ENCODE results near the gene VPS45. TPM values are rescaled to one million over a fixed set of nuclear protein-coding genes. Genes with fewer than 3 reads are reported as not detected.

The VPS45 gene
- polyA plus RNA-seq, 1 of the 3 experiments (the other 2 are of a cell fraction) = 31.5 TPM

- Histone ChIP-seq H3K9me3 (no peaks in the 10 kb centered on the region), H3K79me2 (ENCODE audit: insufficient read depth) (peaks cover 55% of the 10 kb centered on the region), H3K4me1 (ENCODE audit: control insufficient read depth in 1 of 2, insufficient read depth in 2 of 2, low read depth in 1 of 2, low read length in 1 of 2) (peaks cover 20 to 35% of the 10 kb centered on the region in 2 experiments), H4K20me1 (ENCODE audit: insufficient read depth) (no peaks in the 10 kb centered on the region), H3K36me3 (replicated peaks in 1 of 2; ENCODE audit: control insufficient read depth in 1 of 2, insufficient read depth in 2 of 2, low read length in 1 of 2) (peaks cover 38 to 57% of the 10 kb centered on the region in 2 experiments), H3K27ac (ENCODE audit: low read depth in 2 of 2, low read length in 1 of 2) (peak overlapping the region in 1 of 2 experiments; percentile 50; a peak in 1 of 4 replicates), H3K9me2 (no peaks in the 10 kb centered on the region), H3K9ac (no peak overlapping the region), H2AFZ (ENCODE audit: low read depth) (no peak overlapping the region), H3K4me2 (peak overlapping the region; percentile 18; the same call in 1 of the 2 replicates), H3K4me3 (ENCODE audit: low read depth in 2 of 2, low read length in 1 of 2) (no peak overlapping the region), H3F3A (replicated peaks; ENCODE audit: insufficient read depth) (peaks cover 46% of the 10 kb centered on the region), H3K27me3 (ENCODE audit: insufficient read depth) (no peaks in the 10 kb centered on the region)
- no peak for DNase-seq
- ChIA-PET POLR2A (no interaction called here), CTCF (interaction anchor here (0.8 to 7.1 kb wide), 4 partner anchors 13 to 81 kb away, joined by 3 to 59 read pairs (median 4); no protein-coding TSS in a partner anchor)
- no peak for TF ChIP-seq TAF1 (IDR thresholded peaks at IDR 0.05; ENCODE audit: borderline replicate concordance, low read depth, low read length)
- no peak for TF ChIP-seq JUND (IDR thresholded peaks at IDR 0.05)
- TF ChIP-seq TEAD4 (IDR thresholded peaks at IDR 0.05; ENCODE audit: borderline replicate concordance, insufficient read depth) = no peak
- no peak for TF ChIP-seq EZH2phosphoT487 (IDR thresholded peaks at IDR 0.05; ENCODE audit: borderline replicate concordance, low read depth)
- TF ChIP-seq USF2 (IDR thresholded peaks at IDR 0.05; ENCODE audit: borderline replicate concordance, low read depth, low read length) = no peak
- TF ChIP-seq SMC3 (IDR thresholded peaks at IDR 0.05; ENCODE audit: low read depth, low read length) = no peak
- 80% methylated on average over 4 of the region's 4 CpGs for WGBS (ENCODE audit: low lambda C conversion rate)
Observed at GRCh38 chr1:150154143-150154542, 86.6 kb downstream of the VPS45 start.

- Histone ChIP-seq H3K27ac (ENCODE audit: low read depth in 2 of 2, low read length in 1 of 2) (peak overlapping the region in 1 of 2 experiments; percentile 86; a peak in 2 of 4 replicates), H3K9me3 (no peaks in the 10 kb centered on the region), H3K9ac (no peak overlapping the region), H3K9me2 (no peaks in the 10 kb centered on the region), H3K79me2 (ENCODE audit: insufficient read depth) (peaks cover 60% of the 10 kb centered on the region), H3K36me3 (replicated peaks in 1 of 2; ENCODE audit: control insufficient read depth in 1 of 2, insufficient read depth in 2 of 2, low read length in 1 of 2) (peaks cover 45 to 65% of the 10 kb centered on the region in 2 experiments), H3K4me1 (ENCODE audit: control insufficient read depth in 1 of 2, insufficient read depth in 2 of 2, low read depth in 1 of 2, low read length in 1 of 2) (peaks cover 23 to 47% of the 10 kb centered on the region in 2 experiments), H3K4me3 (ENCODE audit: low read depth in 2 of 2, low read length in 1 of 2) (no peak overlapping the region), H3F3A (replicated peaks; ENCODE audit: insufficient read depth) (peaks cover 50% of the 10 kb centered on the region), H2AFZ (ENCODE audit: low read depth) (no peak overlapping the region), H4K20me1 (ENCODE audit: insufficient read depth) (no peaks in the 10 kb centered on the region), H3K4me2 (no peak overlapping the region), H3K27me3 (ENCODE audit: insufficient read depth) (no peaks in the 10 kb centered on the region)
- POLR2A ChIA-PET = no interaction called here
- 91% methylated on average over 13 of the region's 13 CpGs for WGBS (ENCODE audit: low lambda C conversion rate)
- TF ChIP-seq YY1 (IDR thresholded peaks at IDR 0.05; ENCODE audit: low read depth) (no peak), CHD2 (IDR thresholded peaks at IDR 0.05; ENCODE audit: low read length, partially characterized antibody) (no peak), TAF1 (IDR thresholded peaks at IDR 0.05; ENCODE audit: borderline replicate concordance, low read depth, low read length) (no peak), TCF12 (IDR thresholded peaks at IDR 0.05) (no peak), NRF1 (IDR thresholded peaks at IDR 0.05; ENCODE audit: low read depth, low read length) (no peak), REST (IDR thresholded peaks at IDR 0.05; ENCODE audit: low read depth, low read length) (no peak), TEAD4 (IDR thresholded peaks at IDR 0.05; ENCODE audit: borderline replicate concordance, insufficient read depth) (no peak), GATA2 (CRISPR knock-in tag; IDR thresholded peaks at IDR 0.05) (no peak), EZH2phosphoT487 (IDR thresholded peaks at IDR 0.05; ENCODE audit: borderline replicate concordance, low read depth) (no peak), USF2 (IDR thresholded peaks at IDR 0.05; ENCODE audit: borderline replicate concordance, low read depth, low read length) (no peak), ZBTB33 (IDR thresholded peaks at IDR 0.05; ENCODE audit: borderline replicate concordance, low read depth) (no peak), PBX3 (IDR thresholded peaks at IDR 0.05) (no peak), FOXM1 (IDR thresholded peaks at IDR 0.05; ENCODE audit: low read depth) (no peak), SIN3A (IDR thresholded peaks at IDR 0.05; ENCODE audit: borderline replicate concordance, low read depth, low read length) (no peak), ELF1 (IDR thresholded peaks at IDR 0.05) (no peak)
- CTCF ChIA-PET = interaction anchor here (1.4 to 7.1 kb wide), 3 partner anchors 12 to 82 kb away, joined by 3 to 59 read pairs (median 3); no protein-coding TSS in a partner anchor
- DNase-seq = no peak
Observed at GRCh38 chr1:150155413-150156071, 88.0 kb downstream of the VPS45 start.
